Left ventricle myocardium inferior (tissue), 1 donor: Measurements from ENCODE around the gene GLUD1. TPM values are rescaled to one million over a fixed set of nuclear protein-coding genes. Genes with fewer than 3 reads are reported as not detected.
"Not testable (repeated sequence)": the region's sequence is repeated elsewhere in the genome, so short reads cannot be mapped to it uniquely, and the experiment has no call there.

Source experiments
- DNase-seq: peaks from one replicate; pipeline ENCODE4 v3.0.0-alpha.2; 2020
- H3K27ac ChIP-seq: fragments of 200-600 bp; replicated peaks from 2 replicates; pipeline ENCODE4 v1.8.0; 2021
- H3K27me3 ChIP-seq: fragments of 200-600 bp; 2 replicates; pipeline ENCODE4 v1.8.0; 2021; ENCODE audit warnings: low read depth
- H3K36me3 ChIP-seq: fragments of 200-600 bp; 2 replicates; pipeline ENCODE4 v1.8.0; 2021
- H3K4me1 ChIP-seq: fragments of 200-600 bp; 2 replicates; pipeline ENCODE4 v1.8.0; 2021
- H3K4me3 ChIP-seq: fragments of 200-600 bp; 2 replicates; pipeline ENCODE4 v1.8.0; 2021; ENCODE audit warnings: mild to moderate bottlenecking, moderate library complexity
- H3K9me3 ChIP-seq: fragments of 200-600 bp; replicated peaks from 2 replicates; pipeline ENCODE4 v1.8.0; 2021
- CTCF ChIP-seq: fragments of 200-600 bp; IDR thresholded peaks from 2 replicates; pipeline ENCODE4 v1.8.0; 2021; ENCODE audit warnings: antibody characterized with exemption, mild to moderate bottlenecking, borderline replicate concordance
- intact Hi-C: fragments of 100-400 bp; cut with micrococcal nuclease; formaldehyde crosslinking; loops from one replicate; pipeline ENCODE4 v1.11.0; 2022
- total RNA-seq: library from RNA; stranded (reverse); fragmentation: NEBNext Ultra II Directional; extraction: Animal tissue kit (Norgen Biotek cat#: 25700); gene quantifications from one replicate; pipeline ENCODE4 v1.2.1, GENCODE V29; 2021
- donor health status: DM: no; HTN: yes; CAD: no; lungs with severe emphysema.

GLUD1 gene
- total RNA-seq, 1 donor from 2014 or later = 96.4 TPM

GRCh38 chr10:87038786-87039185 lies 55.9 kb downstream of the GLUD1 start:
- no peak for TF ChIP-seq CTCF
- intact Hi-C loops = no loop called here

GRCh38 chr10:87038286-87038717 lies 56.3 kb downstream of the GLUD1 start:
- no peaks in the 10 kb centered on the region for H3K4me1 ChIP-seq
- H3K4me3 ChIP-seq = no peak overlapping the region
- peaks cover under 1% of the 10 kb centered on the region for H3K36me3 ChIP-seq
- no peak for DNase-seq
- intact Hi-C loops = no loop called here
- H3K27ac ChIP-seq = no peak overlapping the region
- peaks cover 7% of the 10 kb centered on the region for H3K9me3 ChIP-seq
- no peak for TF ChIP-seq CTCF
- no peaks in the 10 kb centered on the region for H3K27me3 ChIP-seq

More at GRCh38 chr10:87038786-87039185, 55.9 kb downstream of the GLUD1 start:
- DNase-seq = no peak
- Histone ChIP-seq H3K36me3 (peaks cover 5% of the 10 kb centered on the region), H3K4me1 (no peaks in the 10 kb centered on the region), H3K27ac (no peak overlapping the region), H3K4me3 (no peak overlapping the region), H3K27me3 (no peaks in the 10 kb centered on the region), H3K9me3 (peaks cover 7% of the 10 kb centered on the region)

GRCh38 chr10:87036623-87037022 lies 58.0 kb downstream of the GLUD1 start:
- TF ChIP-seq CTCF = no peak
- Histone ChIP-seq H3K9me3 (peaks cover 8% of the 10 kb centered on the region), H3K4me1 (no peaks in the 10 kb centered on the region), H3K27me3 (no peaks in the 10 kb centered on the region), H3K36me3 (no peaks in the 10 kb centered on the region), H3K27ac (no peak overlapping the region), H3K4me3 (no peak overlapping the region)
- no peak for DNase-seq
- intact Hi-C loops = no loop called here

GRCh38 chr10:87030912-87031635 lies 63.6 kb downstream of the GLUD1 start:
- H3K27me3 ChIP-seq = no peaks in the 10 kb centered on the region
- no peaks in the 10 kb centered on the region for H3K36me3 ChIP-seq
- no peaks in the 10 kb centered on the region for H3K4me1 ChIP-seq
- H3K4me3 ChIP-seq = no peak overlapping the region
- no peak overlapping the region for H3K27ac ChIP-seq
- H3K9me3 ChIP-seq = peaks cover 16% of the 10 kb centered on the region
- DNase-seq = no peak
- no peak for TF ChIP-seq CTCF
- intact Hi-C loops = no loop called here

- DNase-seq, H3K36me3 ChIP-seq, intact Hi-C loops, H3K4me1 ChIP-seq, H3K27ac ChIP-seq, H3K4me3 ChIP-seq, H3K27me3 ChIP-seq: not testable (repeated sequence)
- peaks cover 16% of the 10 kb centered on the region for H3K9me3 ChIP-seq
Measured at GRCh38 chr10:87030419-87030818, 64.2 kb downstream of the GLUD1 start.

- H3K4me1 ChIP-seq, H3K27me3 ChIP-seq, intact Hi-C loops, H3K4me3 ChIP-seq, H3K27ac ChIP-seq, H3K36me3 ChIP-seq, DNase-seq: not testable (repeated sequence)
- peaks cover 16% of the 10 kb centered on the region for H3K9me3 ChIP-seq
Measured at GRCh38 chr10:87026747-87027508, 67.7 kb downstream of the GLUD1 start.

GRCh38 chr10:87025285-87025958 lies 69.2 kb downstream of the GLUD1 start:
- H3K4me1 ChIP-seq, DNase-seq, H3K36me3 ChIP-seq, H3K27ac ChIP-seq, intact Hi-C loops, H3K27me3 ChIP-seq, H3K4me3 ChIP-seq, H3K9me3 ChIP-seq: not testable (repeated sequence)

GRCh38 chr10:87020056-87020455 lies 74.6 kb downstream of the GLUD1 start, which contains the start of gene FAM25A:
Gene FAM25A (plus strand): TSS chr10:87020294. CDS start chr10:87020325, 31 bp downstream.
- H3K27me3 ChIP-seq, H3K27ac ChIP-seq, H3K9me3 ChIP-seq, DNase-seq, H3K4me1 ChIP-seq, intact Hi-C loops, H3K4me3 ChIP-seq, H3K36me3 ChIP-seq: not testable (repeated sequence)

- H3K36me3 ChIP-seq, intact Hi-C loops: not testable (repeated sequence)
Measured at GRCh38 chr10:87019504-87019903, 75.1 kb downstream of the GLUD1 start.

More at GRCh38 chr10:87019504-87019903, 75.1 kb downstream of the GLUD1 start:
- H3K27me3 ChIP-seq, DNase-seq, H3K4me1 ChIP-seq, H3K4me3 ChIP-seq, H3K9me3 ChIP-seq, H3K27ac ChIP-seq: not testable (repeated sequence)
